ENCODE results near the gene LRRN2. TPM values are rescaled to one million over a fixed set of nuclear protein-coding genes. Genes with fewer than 3 reads are reported as not detected.

Gene LRRN2
- total RNA-seq, 2 donors from 2014 or later, result not detected

- DNase-seq, result no peak
Measured at GRCh38 chr1:204676043-204676442, 9.5 kb downstream of the LRRN2 start.

GRCh38 chr1:204673909-204674649 is 11.5 kb downstream of the LRRN2 start:
- Mint-ChIP-seq H3K36me3 (ENCODE audit: low read depth) (peaks cover 7% of the 10 kb centered on the region), H3K4me1 (peaks cover 4% of the 10 kb centered on the region), H3K27me3 (peaks cover 37% of the 10 kb centered on the region), H3K4me3 (no peak overlapping the region), H3K27ac (no peak overlapping the region)
- H3K9me3 ChIP-seq (ENCODE audit: control insufficient read depth, low read length, poor library complexity, severe bottlenecking), result no peaks in the 10 kb centered on the region
- DNase-seq (no peak), ATAC-seq (no peak)

More at GRCh38 chr1:204676043-204676442, 9.5 kb downstream of the LRRN2 start:
- H3K4me3 Mint-ChIP-seq, result no peak overlapping the region
- H3K4me1 Mint-ChIP-seq, result peaks cover 6% of the 10 kb centered on the region
- H3K36me3 Mint-ChIP-seq (ENCODE audit: low read depth), result peaks cover 12% of the 10 kb centered on the region
- H3K27ac Mint-ChIP-seq, result no peak overlapping the region
- no peak for ATAC-seq
- no peaks in the 10 kb centered on the region for H3K9me3 ChIP-seq (ENCODE audit: control insufficient read depth, low read length, poor library complexity, severe bottlenecking)
- peaks cover 51% of the 10 kb centered on the region for H3K27me3 Mint-ChIP-seq

- no peak for DNase-seq
- Mint-ChIP-seq H3K27ac (no peak overlapping the region), H3K27me3 (peaks cover 29% of the 10 kb centered on the region), H3K4me1 (no peaks in the 10 kb centered on the region), H3K36me3 (ENCODE audit: low read depth) (peaks cover 3% of the 10 kb centered on the region), H3K4me3 (no peak overlapping the region)
- H3K9me3 ChIP-seq (ENCODE audit: control insufficient read depth, low read length, poor library complexity, severe bottlenecking), result no peaks in the 10 kb centered on the region
- no peak for ATAC-seq
Measured at GRCh38 chr1:204673209-204673608, 12.3 kb downstream of the LRRN2 start.

- Mint-ChIP-seq H3K4me3 (no peak overlapping the region), H3K4me1 (no peaks in the 10 kb centered on the region), H3K36me3 (ENCODE audit: low read depth) (peaks cover 3% of the 10 kb centered on the region), H3K27me3 (peaks cover 29% of the 10 kb centered on the region), H3K27ac (no peak overlapping the region)
- ATAC-seq, result no peak
- no peaks in the 10 kb centered on the region for H3K9me3 ChIP-seq (ENCODE audit: control insufficient read depth, low read length, poor library complexity, severe bottlenecking)
- no peak for DNase-seq
Measured at GRCh38 chr1:204672482-204673121, 12.9 kb downstream of the LRRN2 start.

- DNase-seq (no peak), ATAC-seq (no peak)
- Mint-ChIP-seq H3K4me1 (no peaks in the 10 kb centered on the region), H3K36me3 (ENCODE audit: low read depth) (peaks cover 3% of the 10 kb centered on the region), H3K4me3 (no peak overlapping the region), H3K27me3 (peaks cover 29% of the 10 kb centered on the region), H3K27ac (no peak overlapping the region)
- H3K9me3 ChIP-seq (ENCODE audit: control insufficient read depth, low read length, poor library complexity, severe bottlenecking), result no peaks in the 10 kb centered on the region
Measured at GRCh38 chr1:204672069-204672468, 13.5 kb downstream of the LRRN2 start.

GRCh38 chr1:204670152-204670927 is 15.2 kb downstream of the LRRN2 start:
- DNase-seq (no peak), ATAC-seq (no peak)
- Mint-ChIP-seq H3K27me3 (peaks cover 19% of the 10 kb centered on the region), H3K4me1 (no peaks in the 10 kb centered on the region), H3K4me3 (no peak overlapping the region), H3K36me3 (ENCODE audit: low read depth) (no peaks in the 10 kb centered on the region), H3K27ac (no peak overlapping the region)
- H3K9me3 ChIP-seq (ENCODE audit: control insufficient read depth, low read length, poor library complexity, severe bottlenecking), result no peaks in the 10 kb centered on the region

- no peak for DNase-seq
- no peak for ATAC-seq
- no peaks in the 10 kb centered on the region for H3K4me1 Mint-ChIP-seq
- peaks cover 23% of the 10 kb centered on the region for H3K27me3 Mint-ChIP-seq
- H3K4me3 Mint-ChIP-seq, result no peak overlapping the region
- H3K27ac Mint-ChIP-seq, result no peak overlapping the region
- H3K36me3 Mint-ChIP-seq (ENCODE audit: low read depth), result no peaks in the 10 kb centered on the region
- H3K9me3 ChIP-seq (ENCODE audit: control insufficient read depth, low read length, poor library complexity, severe bottlenecking), result no peaks in the 10 kb centered on the region
Measured at GRCh38 chr1:204669579-204669978, 16.0 kb downstream of the LRRN2 start.

- Mint-ChIP-seq H3K4me3 (no peak overlapping the region), H3K27me3 (peaks cover 52% of the 10 kb centered on the region), H3K36me3 (ENCODE audit: low read depth) (no peaks in the 10 kb centered on the region), H3K27ac (no peak overlapping the region), H3K4me1 (peaks cover 2% of the 10 kb centered on the region)
- no peaks in the 10 kb centered on the region for H3K9me3 ChIP-seq (ENCODE audit: control insufficient read depth, low read length, poor library complexity, severe bottlenecking)
- DNase-seq, result no peak
- no peak for ATAC-seq
Measured at GRCh38 chr1:204664384-204664651, 21.2 kb downstream of the LRRN2 start.

- ATAC-seq (no peak), DNase-seq (no peak)
- no peak overlapping the region for H3K27ac Mint-ChIP-seq
- no peak overlapping the region for H3K4me3 Mint-ChIP-seq
- peaks cover 2% of the 10 kb centered on the region for H3K4me1 Mint-ChIP-seq
- H3K27me3 Mint-ChIP-seq, result peaks cover 57% of the 10 kb centered on the region
- no peaks in the 10 kb centered on the region for H3K9me3 ChIP-seq (ENCODE audit: control insufficient read depth, low read length, poor library complexity, severe bottlenecking)
- no peaks in the 10 kb centered on the region for H3K36me3 Mint-ChIP-seq (ENCODE audit: low read depth)
Measured at GRCh38 chr1:204663644-204664383, 21.7 kb downstream of the LRRN2 start.

- DNase-seq (no peak), ATAC-seq (no peak)
- H3K9me3 ChIP-seq (ENCODE audit: control insufficient read depth, low read length, poor library complexity, severe bottlenecking), result no peaks in the 10 kb centered on the region
- no peak overlapping the region for H3K27ac Mint-ChIP-seq
- no peak overlapping the region for H3K4me3 Mint-ChIP-seq
- H3K4me1 Mint-ChIP-seq, result peaks cover 2% of the 10 kb centered on the region
- peaks cover 51% of the 10 kb centered on the region for H3K27me3 Mint-ChIP-seq
- no peaks in the 10 kb centered on the region for H3K36me3 Mint-ChIP-seq (ENCODE audit: low read depth)
Measured at GRCh38 chr1:204662530-204662929, 23.0 kb downstream of the LRRN2 start.

- Mint-ChIP-seq H3K36me3 (ENCODE audit: low read depth) (peaks cover 3% of the 10 kb centered on the region), H3K4me3 (no peak overlapping the region), H3K4me1 (peaks cover 2% of the 10 kb centered on the region), H3K27me3 (peaks cover 60% of the 10 kb centered on the region), H3K27ac (no peak overlapping the region)
- H3K9me3 ChIP-seq (ENCODE audit: control insufficient read depth, low read length, poor library complexity, severe bottlenecking), result no peaks in the 10 kb centered on the region
- ATAC-seq (no peak), DNase-seq (no peak)
Measured at GRCh38 chr1:204660509-204660908, 25.0 kb downstream of the LRRN2 start.

GRCh38 chr1:204659056-204659455 is 26.5 kb downstream of the LRRN2 start:
- H3K27me3 Mint-ChIP-seq, result peaks cover 59% of the 10 kb centered on the region
- H3K9me3 ChIP-seq (ENCODE audit: control insufficient read depth, low read length, poor library complexity, severe bottlenecking), result no peaks in the 10 kb centered on the region
- ATAC-seq, result no peak
- peaks cover 2% of the 10 kb centered on the region for H3K4me1 Mint-ChIP-seq
- H3K36me3 Mint-ChIP-seq (ENCODE audit: low read depth), result peaks cover 3% of the 10 kb centered on the region
- no peak for DNase-seq
- no peak overlapping the region for H3K4me3 Mint-ChIP-seq
- no peak overlapping the region for H3K27ac Mint-ChIP-seq

GRCh38 chr1:204658295-204658694 is 27.2 kb downstream of the LRRN2 start:
- ATAC-seq (no peak), DNase-seq (no peak)
- Mint-ChIP-seq H3K27me3 (peaks cover 55% of the 10 kb centered on the region), H3K36me3 (ENCODE audit: low read depth) (peaks cover 3% of the 10 kb centered on the region), H3K27ac (no peak overlapping the region), H3K4me3 (no peak overlapping the region), H3K4me1 (peaks cover 2% of the 10 kb centered on the region)
- H3K9me3 ChIP-seq (ENCODE audit: control insufficient read depth, low read length, poor library complexity, severe bottlenecking), result no peaks in the 10 kb centered on the region
